Stimulated activated CD4-positive, alpha-beta T cell treated with anti-CD3 and anti-CD28 coated beads, Interleukin-4, amount 100 ng/mL, for 24 hours (primary cell): ENCODE measurements around the gene PSMA2.
A peak's percentile ranks its signal among the peaks of the same experiment; 100 is the strongest.

Experiments used
- DNase-seq: peaks from one replicate; pipeline ENCODE4 v3.0.0-alpha.2; 2020

The PSMA2 gene

GRCh38 chr7:42931834-42932651 lies at the start of gene PSMA2, which contains the start of gene MRPL32:
Gene PSMA2, minus strand, starts transcription at chr7:42932174. Its CDS starts 16 bp downstream, at chr7:42932158.
Gene MRPL32, plus strand, starts transcription at chr7:42932376. Its CDS starts 11 bp downstream, at chr7:42932387.
- peak; percentile 96 for DNase-seq

- no peak for DNase-seq
Observed at GRCh38 chr7:42981601-42982000, 49.6 kb upstream of the PSMA2 start.

- no peak for DNase-seq
Observed at GRCh38 chr7:42980514-42980913, 48.5 kb upstream of the PSMA2 start.

GRCh38 chr7:42980084-42980483 lies 48.1 kb upstream of the PSMA2 start:
- DNase-seq: no peak

GRCh38 chr7:42978496-42978895 lies 46.5 kb upstream of the PSMA2 start:
- DNase-seq: no peak

- DNase-seq: no peak
Observed at GRCh38 chr7:42976371-42976770, 44.4 kb upstream of the PSMA2 start.

- DNase-seq: no peak
Observed at GRCh38 chr7:42972699-42973500, 40.9 kb upstream of the PSMA2 start.

DNA sequence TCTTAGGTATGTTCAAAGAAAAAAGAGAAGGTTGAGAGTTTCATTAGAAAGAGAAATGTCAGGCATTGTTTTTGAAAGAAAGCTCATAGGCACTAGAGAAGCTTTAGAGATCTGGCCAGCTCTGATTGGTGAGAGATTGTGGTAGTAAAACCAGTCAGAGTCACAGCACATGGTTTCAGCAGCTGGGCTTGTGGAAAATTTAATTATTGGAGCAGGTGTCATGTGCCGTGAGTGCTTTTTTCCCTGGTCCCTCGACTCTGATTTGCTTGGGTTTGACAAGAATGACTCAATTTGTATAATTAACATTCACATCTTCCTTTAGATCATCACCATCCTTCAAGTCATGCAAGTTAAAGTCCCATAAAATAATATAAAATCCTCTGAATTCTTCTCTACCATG lies 35.4 kb upstream of the PSMA2 start:
- DNase-seq: no peak

GRCh38 chr7:42964849-42965805 lies 33.2 kb upstream of the PSMA2 start:
- DNase-seq: no peak

DNA sequence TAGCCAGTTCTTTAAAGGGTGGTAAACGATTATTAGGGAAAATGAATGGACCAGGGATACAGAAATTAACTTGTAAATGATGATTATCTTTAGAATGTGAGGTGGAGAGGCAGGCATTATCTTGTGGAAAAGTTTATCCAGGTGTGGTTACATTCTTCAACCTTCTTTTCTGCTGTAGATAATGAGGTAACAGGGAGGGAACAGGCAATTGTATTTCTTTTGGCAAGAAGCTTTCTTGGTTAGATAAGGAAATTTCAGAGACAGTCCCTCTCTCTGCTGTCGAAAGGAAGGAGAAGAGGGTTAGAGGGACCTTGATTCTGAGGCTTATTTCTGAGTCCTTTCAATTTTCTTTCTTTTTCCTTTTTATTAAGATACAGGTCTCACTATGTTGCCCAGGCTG lies 32.3 kb upstream of the PSMA2 start:
- DNase-seq: no peak

DNA sequence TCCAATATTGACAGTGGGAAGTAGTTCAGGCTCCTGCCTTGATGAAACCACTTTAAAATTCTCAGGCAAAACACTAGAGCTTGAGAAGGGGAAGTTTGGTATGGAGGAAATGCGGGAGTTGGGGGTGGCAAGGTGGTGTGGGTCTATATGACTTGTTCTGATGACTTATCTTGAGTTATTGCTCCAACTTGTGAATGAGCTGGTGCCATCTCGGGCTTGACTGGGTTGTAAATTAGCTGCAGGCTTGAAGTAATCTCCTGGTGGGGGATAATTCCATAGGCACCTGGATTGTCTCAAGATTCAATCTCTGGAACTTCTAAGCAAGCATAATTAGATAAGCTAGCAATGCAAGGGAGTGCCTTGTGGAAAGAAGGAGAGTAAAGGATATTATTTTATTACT lies 29.2 kb upstream of the PSMA2 start:
- DNase-seq: no peak

DNA sequence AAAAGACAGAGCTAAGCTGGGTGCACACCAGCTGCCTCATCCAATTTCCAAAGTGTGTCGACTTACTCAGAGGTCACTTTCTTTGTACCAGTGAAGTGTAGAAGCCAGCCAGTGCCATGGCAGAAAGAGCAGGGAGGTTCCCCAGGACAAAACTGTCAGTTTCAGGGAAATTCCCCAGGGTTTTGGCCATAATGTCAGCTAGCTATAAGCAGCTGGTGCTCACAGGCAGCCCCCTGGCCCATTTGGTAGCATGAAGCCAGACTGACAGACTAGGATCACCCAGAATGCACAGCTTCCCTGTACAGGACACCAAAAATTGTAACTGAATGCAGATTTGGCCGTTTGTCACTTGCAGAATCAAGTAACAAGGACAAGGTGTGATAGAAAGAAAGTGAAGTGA lies 28.8 kb upstream of the PSMA2 start:
- DNase-seq: no peak

DNA sequence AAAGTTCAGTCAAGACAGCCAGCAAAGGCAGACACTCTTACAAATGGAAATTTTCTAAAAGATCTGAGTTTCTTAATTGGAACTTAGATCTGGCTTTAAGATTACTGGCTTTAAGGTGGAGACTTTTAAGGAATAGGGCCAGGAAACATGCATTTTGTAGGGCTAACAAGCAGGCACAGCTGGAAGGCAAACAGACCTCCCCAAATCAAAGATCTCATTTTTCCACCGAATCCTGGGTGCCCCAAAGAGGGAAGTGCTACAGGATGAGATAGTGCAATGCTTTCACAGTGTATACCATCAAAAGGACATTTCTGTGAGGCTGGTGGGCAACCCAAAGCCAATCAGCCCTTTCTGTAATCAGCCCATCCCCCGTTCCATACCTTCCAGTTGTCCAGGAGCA lies 27.6 kb upstream of the PSMA2 start:
- DNase-seq: no peak

GRCh38 chr7:42956062-42956461 lies 24.1 kb upstream of the PSMA2 start:
- DNase-seq: no peak

DNA sequence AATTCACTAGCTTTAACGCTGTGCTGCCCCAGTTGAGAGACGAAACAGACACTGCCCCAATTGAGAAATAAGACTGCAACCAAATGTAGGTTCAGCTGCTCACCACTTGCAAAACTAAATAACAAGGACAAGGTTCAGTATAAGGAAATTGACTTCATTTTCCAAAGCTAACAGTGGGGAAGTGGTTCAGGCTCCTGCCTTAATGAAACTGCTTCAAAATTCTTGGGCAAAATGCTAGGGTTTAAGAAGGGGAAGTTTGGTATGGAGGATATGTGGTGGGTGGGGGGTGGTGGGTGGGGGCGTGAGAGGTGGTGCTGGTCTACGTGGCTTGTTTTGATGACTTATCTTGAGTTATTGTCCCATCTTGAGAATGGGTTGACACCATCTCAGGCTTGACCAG lies 22.0 kb upstream of the PSMA2 start:
- DNase-seq: no peak

DNA sequence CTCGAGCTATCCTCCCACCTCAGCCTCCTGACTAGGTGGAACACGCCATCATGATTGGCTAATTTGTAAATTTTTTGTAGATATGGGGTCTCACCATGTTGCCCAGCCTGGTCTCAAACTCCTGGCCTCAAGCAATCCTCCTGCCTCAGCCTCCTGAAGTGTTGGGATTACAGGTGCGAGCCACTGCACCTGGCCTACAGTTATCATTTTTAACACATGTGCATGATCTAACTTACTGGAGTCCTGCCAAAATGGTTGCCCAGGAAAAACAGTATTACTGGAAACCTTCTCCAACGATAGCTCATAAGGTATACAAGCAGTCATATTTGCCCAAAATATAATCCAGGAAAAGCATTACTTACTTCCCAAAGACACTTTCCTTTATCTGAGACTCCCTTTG lies 20.4 kb upstream of the PSMA2 start:
- DNase-seq: no peak

DNA sequence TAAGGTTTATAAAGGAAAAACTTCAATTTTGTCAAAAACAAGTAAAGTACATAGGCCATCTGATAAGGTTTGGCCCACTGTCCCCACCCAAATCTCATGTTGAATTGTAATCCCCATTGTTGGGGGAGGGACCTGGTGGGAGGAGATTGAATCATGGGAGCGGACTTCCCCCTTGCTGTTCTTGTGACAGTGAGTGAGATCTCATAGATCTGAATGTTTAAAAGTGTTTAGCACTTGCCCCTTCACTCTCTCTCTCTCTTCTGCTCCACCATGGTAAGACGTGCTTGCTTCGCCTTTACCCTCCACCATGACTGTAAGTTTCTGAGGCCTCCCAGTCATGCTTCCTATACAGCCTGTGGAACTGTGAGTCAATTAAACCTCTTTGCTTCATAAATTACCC lies 18.4 kb upstream of the PSMA2 start:
- DNase-seq: no peak

DNA sequence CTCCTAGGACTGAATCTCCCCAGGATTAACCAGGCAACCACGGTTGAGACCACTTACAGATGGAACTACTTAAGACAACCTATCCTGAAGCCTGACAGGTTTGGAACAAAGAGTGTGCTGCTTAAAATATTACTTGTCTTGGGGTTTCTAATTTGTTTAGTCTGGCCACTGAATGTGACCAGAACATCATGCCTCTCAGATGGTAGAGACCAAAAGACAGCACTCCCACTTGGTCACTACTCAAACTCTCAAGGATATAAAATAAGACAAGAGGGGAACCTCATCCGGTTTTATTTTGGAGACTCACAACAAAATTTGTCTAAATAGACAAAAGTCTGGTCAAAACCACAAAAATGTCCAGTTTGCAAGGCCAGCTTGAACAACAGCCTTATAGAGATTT lies 15.5 kb upstream of the PSMA2 start:
- DNase-seq: no peak

DNA sequence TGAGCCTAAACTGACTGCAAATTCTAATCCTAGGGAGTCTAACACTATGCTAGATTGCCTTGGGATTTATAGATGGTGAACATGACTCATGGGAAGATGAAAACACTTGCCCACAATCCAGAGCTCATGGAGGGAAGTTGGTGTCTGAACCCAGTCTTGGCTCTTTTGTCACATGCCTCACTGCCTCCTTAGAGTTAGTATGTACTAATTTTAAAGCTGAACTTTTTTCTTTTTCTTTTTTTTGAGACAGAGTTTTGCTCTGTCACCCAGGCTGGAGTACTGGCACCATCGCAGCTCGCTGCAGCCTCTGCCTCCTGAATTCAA lies 14.6 kb upstream of the PSMA2 start:
- no peak for DNase-seq

DNA sequence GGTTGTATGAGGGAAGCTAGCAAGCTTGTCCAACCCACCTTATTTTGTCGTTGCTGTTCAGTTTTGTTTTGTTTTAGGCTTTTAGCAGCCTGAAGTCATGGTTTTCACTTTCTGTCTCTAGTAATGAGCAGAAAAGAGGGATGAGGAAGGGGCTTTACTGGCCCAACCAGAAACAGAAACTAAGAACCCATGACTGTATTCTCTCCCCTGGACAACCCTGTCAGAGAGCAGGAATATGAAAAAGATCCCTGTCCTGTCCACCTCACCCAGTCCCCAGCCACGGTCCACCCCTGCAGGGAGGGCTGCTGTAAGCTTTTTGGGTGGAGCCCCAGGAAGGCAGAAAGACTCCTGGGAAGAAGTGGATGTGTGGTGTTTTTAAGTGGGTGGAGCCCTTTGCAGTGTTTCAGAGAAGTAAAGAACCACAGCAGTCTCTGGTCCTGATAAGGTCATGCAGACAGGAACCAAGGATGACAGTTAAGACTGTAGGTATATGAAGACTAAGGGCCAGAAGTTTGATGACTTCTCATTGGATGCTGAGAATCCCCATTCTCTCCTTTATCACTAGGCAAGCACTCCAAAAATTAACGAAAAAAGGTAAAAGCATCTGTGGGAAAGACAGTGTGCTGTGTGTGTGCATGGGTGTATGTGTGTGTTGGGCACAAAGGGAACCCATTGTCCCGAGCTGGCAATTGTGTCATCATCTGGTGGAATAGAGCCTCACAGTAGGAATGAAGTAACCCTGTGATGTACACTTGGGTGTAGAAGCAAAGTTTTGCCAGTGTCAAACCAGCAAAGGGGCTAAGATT lies 14.1 kb upstream of the PSMA2 start:
- no peak for DNase-seq

DNA sequence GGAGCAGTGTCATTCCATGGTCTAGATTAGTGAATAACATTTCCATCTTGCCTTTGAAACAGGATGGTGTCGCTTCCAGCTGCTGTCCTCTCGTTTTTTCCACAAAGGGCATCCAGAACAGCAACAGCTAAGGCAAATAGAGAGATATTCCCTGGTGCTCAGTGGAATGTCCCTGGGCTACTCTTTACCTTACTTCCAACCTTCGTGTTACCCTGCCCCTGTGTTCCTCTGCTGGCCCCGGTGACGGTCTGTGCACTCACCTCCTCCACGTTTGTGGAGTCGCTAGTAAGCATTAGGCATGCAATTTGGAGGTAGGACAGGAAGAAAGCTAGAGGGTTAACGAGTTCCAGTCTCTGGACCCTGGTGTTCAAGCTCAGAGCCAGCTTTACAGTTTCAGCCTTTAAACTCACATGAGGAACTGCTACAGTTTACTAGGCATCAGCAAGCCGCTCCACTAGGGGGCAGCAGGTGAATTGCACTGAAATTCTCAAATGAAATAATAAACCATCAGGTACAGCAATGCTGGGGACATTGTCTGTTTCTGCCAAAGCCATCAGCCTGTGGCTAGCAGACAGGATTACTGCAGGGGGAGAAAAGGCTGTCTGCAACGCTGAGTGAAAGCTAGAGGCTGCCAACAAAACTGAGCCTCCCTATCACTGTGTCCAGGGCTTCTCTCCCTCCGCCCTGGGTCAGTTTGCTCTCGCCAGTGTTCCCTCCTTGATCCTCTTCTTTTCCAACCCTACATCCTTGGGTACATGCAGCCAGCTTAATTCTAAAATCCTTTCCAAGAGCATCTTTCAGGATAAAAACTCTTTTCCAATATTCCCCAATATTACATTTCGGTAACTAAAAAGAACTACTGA lies 9.2 kb upstream of the PSMA2 start:
- peak; percentile 80 for DNase-seq
